Tibial nerve (tissue), 4 donors: Measurements from ENCODE around the gene SDK1. TPM values are rescaled to one million over a fixed set of nuclear protein-coding genes. Genes with fewer than 3 reads are reported as not detected.

Source experiments
- DNase-seq, 2 donors: peaks; one replicate each; pipeline ENCODE4 v3.0.0-alpha.2; 2019; ENCODE audit warnings: low spot score in 2 of 2
- H3K27ac ChIP-seq, 4 donors: fragments of 200-600 bp; sonication (generic) in 3 of 4; one replicate each; pipeline ENCODE4 v1.5.1; 2017 to 2019; ENCODE audit warnings: mild to moderate bottlenecking in 1 of 4
- H3K27me3 ChIP-seq, 2 donors: fragments of 200-600 bp; sonication (generic) in 1 of 2; one replicate each; pipeline versions ENCODE4 v1.5.1 to v1.6.0; 2017 to 2019
- H3K36me3 ChIP-seq, 3 donors: fragments of 200-600 bp; sonication (generic); one replicate each; pipeline ENCODE4 v1.5.1; 2018 to 2019
- H3K4me1 ChIP-seq, 4 donors: fragments of 200-600 bp; sonication (generic) in 3 of 4; one replicate each; pipeline ENCODE4 v1.5.1; 2017 to 2019
- H3K4me3 ChIP-seq, 4 donors: fragments of 200-600 bp; sonication (generic) in 3 of 4; one replicate each; pipeline ENCODE4 v1.5.1; 2017 to 2019; ENCODE audit warnings: mild to moderate bottlenecking in 1 of 4, moderate library complexity in 1 of 4
- H3K9me3 ChIP-seq, 4 donors: fragments of 200-600 bp; sonication (generic) in 3 of 4; one replicate each; pipeline ENCODE4 v1.5.1; 2017 to 2019
- CTCF ChIP-seq, 5 experiments: fragments of 200-600 bp in 3 of 5; fragments of 450-650 bp in 2 of 5; sonication (generic) in 3 of 5; IDR thresholded peaks; one replicate each; pipeline ENCODE4 v1.5.1; 2016 to 2019; ENCODE audit warnings: antibody characterized with exemption in 5 of 5, mild to moderate bottlenecking in 3 of 5, moderate library complexity in 2 of 5
- EP300 ChIP-seq, 2 donors: sonication (generic); formaldehyde crosslinking; IDR thresholded peaks; one replicate each; pipeline ENCODE4 v1.6.1; 2017; ENCODE audit warnings: antibody characterized with exemption in 2 of 2, mild to moderate bottlenecking in 1 of 2
- POLR2A ChIP-seq, 2 donors: fragments of 450-650 bp; IDR thresholded peaks; one replicate each; pipeline ENCODE4 v1.6.1; 2017; ENCODE audit warnings: antibody characterized with exemption in 2 of 2, mild to moderate bottlenecking in 2 of 2, moderate library complexity in 2 of 2
- WGBS, 2 donors: methylation state at CpG; one replicate each; pipeline ENCODE4 v1.1.5; 2018; 5-methylcytosine and 5-hydroxymethylcytosine counted together
- total RNA-seq, 4 donors: library from RNA; depleted of rRNA; stranded (reverse); fragments of >200 nt; gene quantifications; one replicate each; pipeline ENCODE4 v1.1.0, GENCODE V29; 2016

SDK1 gene
- total RNA-seq, 4 donors from 2014 or later, result 8.2 to 16.2 (median 12.9) TPM

GRCh38 chr7:3318874-3319273 lies 17.8 kb downstream of the SDK1 start:
- WGBS, 2 donors, result 24 to 41% methylated on average over 4 of the region's 4 CpGs
- Histone ChIP-seq H3K36me3 (peaks cover 0 to 10% (median 0%) of the 10 kb centered on the region in 3 donors), H3K4me3 (no peak overlapping the region), H3K4me1 (no peaks in the 10 kb centered on the region), H3K27ac (no peak overlapping the region), H3K27me3 (no peaks in the 10 kb centered on the region), H3K9me3 (peaks cover 0 to 10% (median 0%) of the 10 kb centered on the region in 4 donors)
- TF ChIP-seq EP300 (IDR thresholded peaks at IDR 0.05) (no peak), CTCF (IDR thresholded peaks at IDR 0.05) (no peak), POLR2A (IDR thresholded peaks at IDR 0.05) (no peak)
- DNase-seq, result no peak

DNA sequence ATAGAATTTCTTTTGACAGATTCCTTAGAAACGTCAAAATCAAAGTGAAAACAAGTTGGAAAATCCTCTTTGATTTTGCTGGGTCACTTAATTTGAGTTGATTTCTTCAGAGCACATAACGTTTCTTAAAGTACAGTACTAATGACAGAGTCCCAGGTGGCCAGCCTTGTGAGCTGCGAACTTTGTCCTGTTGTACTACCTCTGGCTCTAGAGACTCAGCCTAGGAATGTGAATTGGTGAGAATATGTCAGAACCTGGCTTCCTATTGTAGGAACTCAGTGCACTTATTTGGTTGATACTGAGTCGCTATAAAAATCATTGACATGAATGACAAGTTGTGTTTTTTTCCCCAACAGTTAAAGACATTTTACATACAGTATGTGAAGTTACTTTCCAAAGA lies 20.2 kb downstream of the SDK1 start:
- H3K9me3 ChIP-seq, result peaks cover 0 to 10% (median 0%) of the 10 kb centered on the region in 4 donors
- H3K4me1 ChIP-seq, result no peaks in the 10 kb centered on the region
- H3K36me3 ChIP-seq, result peaks cover 0 to 10% (median 0%) of the 10 kb centered on the region in 3 donors
- TF ChIP-seq EP300 (IDR thresholded peaks at IDR 0.05), result no peak
- TF ChIP-seq CTCF (IDR thresholded peaks at IDR 0.05), result no peak
- no peak for TF ChIP-seq POLR2A (IDR thresholded peaks at IDR 0.05)
- 68 to 82% methylated on average over 4 of the region's 4 CpGs for WGBS, 2 donors
- no peaks in the 10 kb centered on the region for H3K27me3 ChIP-seq
- no peak overlapping the region for H3K4me3 ChIP-seq
- H3K27ac ChIP-seq, result no peak overlapping the region
- no peak for DNase-seq

GRCh38 chr7:3321745-3322144 lies 20.7 kb downstream of the SDK1 start:
- Histone ChIP-seq H3K9me3 (peaks cover 0 to 10% (median 0%) of the 10 kb centered on the region in 4 donors), H3K36me3 (peaks cover 0 to 10% (median 0%) of the 10 kb centered on the region in 3 donors), H3K27me3 (no peaks in the 10 kb centered on the region), H3K4me1 (no peaks in the 10 kb centered on the region), H3K27ac (no peak overlapping the region), H3K4me3 (no peak overlapping the region)
- no peak for TF ChIP-seq POLR2A (IDR thresholded peaks at IDR 0.05)
- no peak for TF ChIP-seq EP300 (IDR thresholded peaks at IDR 0.05)
- TF ChIP-seq CTCF (IDR thresholded peaks at IDR 0.05), result no peak
- 82 to 85% methylated on average over 3 of the region's 3 CpGs for WGBS, 2 donors
- no peak for DNase-seq

DNA sequence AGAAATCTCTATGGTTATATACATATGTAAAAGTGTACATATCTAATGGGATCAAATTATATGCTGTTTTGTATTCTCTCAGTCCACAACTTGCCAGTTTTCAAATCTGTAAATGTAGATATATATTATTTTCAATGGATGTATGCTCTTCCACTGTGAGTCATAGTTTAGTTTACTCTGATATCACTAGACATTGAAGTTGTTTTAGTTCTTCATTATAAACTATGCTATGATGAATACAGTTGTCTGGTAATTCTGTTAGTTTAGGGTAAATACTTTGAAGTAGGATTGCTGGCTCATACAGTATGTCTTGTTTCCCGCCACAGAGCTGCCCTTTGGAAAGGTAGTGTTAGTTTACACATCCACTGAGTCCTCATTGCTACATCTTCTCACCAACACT lies 25.2 kb downstream of the SDK1 start:
- H3K27ac ChIP-seq, result no peak overlapping the region
- peaks cover 0 to 10% (median 0%) of the 10 kb centered on the region in 4 donors for H3K9me3 ChIP-seq
- DNase-seq, result no peak
- H3K27me3 ChIP-seq, result no peaks in the 10 kb centered on the region
- H3K36me3 ChIP-seq, result peaks cover 0 to 10% (median 0%) of the 10 kb centered on the region in 3 donors
- 95 to 100% methylated on average over 1 of the region's 1 CpG for WGBS, 2 donors
- no peak for TF ChIP-seq CTCF (IDR thresholded peaks at IDR 0.05)
- no peak for TF ChIP-seq POLR2A (IDR thresholded peaks at IDR 0.05)
- no peak for TF ChIP-seq EP300 (IDR thresholded peaks at IDR 0.05)
- no peak overlapping the region for H3K4me3 ChIP-seq
- H3K4me1 ChIP-seq, result no peaks in the 10 kb centered on the region

- Histone ChIP-seq H3K27ac (no peak overlapping the region), H3K4me1 (no peaks in the 10 kb centered on the region), H3K36me3 (peaks cover 0 to 10% (median 0%) of the 10 kb centered on the region in 3 donors), H3K4me3 (no peak overlapping the region), H3K27me3 (no peaks in the 10 kb centered on the region), H3K9me3 (peaks cover 0 to 10% (median 0%) of the 10 kb centered on the region in 4 donors)
- TF ChIP-seq CTCF (IDR thresholded peaks at IDR 0.05) (no peak), EP300 (IDR thresholded peaks at IDR 0.05) (no peak), POLR2A (IDR thresholded peaks at IDR 0.05) (no peak)
- WGBS, 2 donors, result 87 to 93% methylated on average over 2 of the region's 2 CpGs
- DNase-seq, result no peak
These were observed 26.0 kb downstream of the SDK1 start for GRCh38 chr7:3327099-3327498.
